Stimulated activated effector memory CD8-positive, alpha-beta T cell treated with anti-CD3 and anti-CD28 coated beads, Interleukin-12 subunit alpha, Interleukin-12 subunit beta, amount 100 ng/mL, for 72 hours (primary cell): Measurements from ENCODE around the gene C3orf52.
A peak's percentile ranks its signal among the peaks of the same experiment; 100 is the strongest.

ENCODE experiments used
- ATAC-seq: fragments of 150-1000 bp; cut with Tn5 transposase; 2 replicates; pipeline ENCODE4 v1.10.0; 2021
- DNase-seq, 2 donors: peaks; one replicate each; pipeline ENCODE4 v3.0.0; 2021 to 2022; ENCODE audit warnings: low spot score in 2 of 2
- H3K27ac Mint-ChIP-seq: one replicate; pipeline ENCODE4 v1.8.0; 2022; ENCODE audit warnings: mild to moderate bottlenecking, mixed read lengths
- H3K36me3 Mint-ChIP-seq: one replicate; pipeline ENCODE4 v1.8.0; 2022; ENCODE audit warnings: mild to moderate bottlenecking, mixed read lengths
- H3K4me1 Mint-ChIP-seq: one replicate; pipeline ENCODE4 v1.8.0; 2022; ENCODE audit warnings: mixed read lengths
- H3K4me3 Mint-ChIP-seq: one replicate; pipeline ENCODE4 v1.8.0; 2022; ENCODE audit warnings: mild to moderate bottlenecking, mixed read lengths
- H3K9me3 Mint-ChIP-seq: one replicate; pipeline ENCODE4 v1.8.0; 2022; ENCODE audit warnings: mixed read lengths

C3orf52 gene

DNA sequence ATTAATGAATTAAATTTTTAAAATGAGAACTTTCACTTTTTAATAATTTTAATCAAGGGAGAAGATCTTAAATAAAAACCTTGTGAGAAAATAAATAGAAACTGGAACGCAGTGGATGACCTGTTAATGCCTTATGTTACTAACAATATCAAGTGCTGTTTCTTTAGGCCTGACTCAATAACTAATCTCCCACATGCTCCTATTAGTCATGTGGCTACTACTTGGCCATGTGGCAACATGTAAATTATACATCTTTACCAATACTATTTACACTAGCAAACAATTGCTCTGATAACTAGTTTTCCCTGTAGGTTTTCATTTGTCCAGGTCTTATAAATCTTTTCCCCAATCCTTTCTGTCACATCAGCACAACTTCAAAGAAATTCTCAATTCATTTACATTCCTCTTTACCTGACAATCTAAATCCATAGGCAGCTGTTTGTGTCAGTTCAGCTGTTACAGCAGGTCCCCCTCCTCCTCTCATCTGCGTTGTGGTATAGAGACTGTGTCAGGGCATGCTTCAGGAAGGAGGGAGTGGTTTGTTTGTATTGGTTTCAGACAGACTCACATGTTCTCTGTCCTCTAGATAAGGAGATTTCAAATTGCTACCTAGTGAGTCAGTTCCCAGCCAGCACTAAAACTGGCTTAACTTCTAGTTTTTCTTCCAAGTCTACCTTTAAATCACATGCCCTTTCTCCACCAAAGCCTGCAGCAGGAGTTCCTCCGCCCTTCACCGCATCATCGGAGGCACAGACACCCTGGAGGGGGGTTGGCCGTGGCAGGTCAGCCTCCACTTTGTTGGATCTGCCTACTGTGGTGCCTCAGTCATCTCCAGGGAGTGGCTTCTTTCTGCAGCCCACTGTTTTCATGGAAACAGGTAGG, 11.3 kb upstream of the C3orf52 start:
- peaks cover 10% of the 10 kb centered on the region for H3K4me1 Mint-ChIP-seq
- no peaks in the 10 kb centered on the region for H3K36me3 Mint-ChIP-seq
- peak; percentile 97 for ATAC-seq
- DNase-seq: no peak
- peak overlapping the region; percentile 10 for H3K4me3 Mint-ChIP-seq
- H3K27ac Mint-ChIP-seq: no peak overlapping the region
- no peaks in the 10 kb centered on the region for H3K9me3 Mint-ChIP-seq

DNA sequence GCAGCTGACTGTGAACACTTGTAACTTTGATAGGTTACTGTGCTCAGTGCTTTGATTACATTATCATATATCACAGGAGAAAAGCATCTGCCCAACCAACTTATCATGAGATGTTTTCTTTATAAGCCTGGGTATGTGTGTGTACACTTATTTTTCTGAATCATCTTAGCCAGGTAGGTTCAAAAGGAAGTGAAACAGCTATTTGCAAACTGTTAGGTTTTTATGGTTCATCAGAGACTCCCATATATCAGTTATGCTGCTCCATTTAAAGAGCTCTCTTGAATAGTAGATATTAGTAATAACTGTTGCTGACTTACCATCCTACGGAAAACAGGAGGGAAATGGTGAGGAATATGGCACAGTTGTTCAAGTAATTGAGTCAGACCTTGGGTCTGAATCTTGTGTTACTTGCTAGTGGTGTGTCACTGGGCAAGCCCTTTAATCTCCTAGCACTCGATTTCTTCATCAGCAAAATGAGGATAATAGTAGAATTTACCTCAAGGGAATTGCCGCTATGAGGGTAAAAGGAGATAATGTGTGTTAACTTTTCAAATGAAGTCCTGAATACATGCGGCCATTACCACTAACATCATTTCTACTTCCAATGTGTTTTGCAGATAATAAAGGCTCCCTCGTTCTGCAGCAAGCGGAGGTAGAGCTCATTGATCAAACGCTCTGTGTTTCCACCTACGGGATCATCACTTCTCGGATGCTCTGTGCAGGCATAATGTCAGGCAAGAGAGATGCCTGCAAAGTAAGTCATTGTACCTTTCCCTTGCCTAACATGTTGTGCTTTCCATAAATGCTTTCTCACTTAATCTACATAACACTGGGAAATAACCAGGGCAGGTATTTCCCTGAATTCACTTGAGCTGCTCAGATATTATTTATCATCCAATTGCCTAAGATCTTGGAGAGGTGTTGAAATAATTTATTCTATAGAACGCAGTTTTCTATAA, 7.8 kb upstream of the C3orf52 start:
- ATAC-seq (no peak), DNase-seq (no peak)
- Mint-ChIP-seq H3K4me3 (no peak overlapping the region), H3K36me3 (no peaks in the 10 kb centered on the region), H3K4me1 (peaks cover 10% of the 10 kb centered on the region), H3K27ac (no peak overlapping the region), H3K9me3 (no peaks in the 10 kb centered on the region)

DNA sequence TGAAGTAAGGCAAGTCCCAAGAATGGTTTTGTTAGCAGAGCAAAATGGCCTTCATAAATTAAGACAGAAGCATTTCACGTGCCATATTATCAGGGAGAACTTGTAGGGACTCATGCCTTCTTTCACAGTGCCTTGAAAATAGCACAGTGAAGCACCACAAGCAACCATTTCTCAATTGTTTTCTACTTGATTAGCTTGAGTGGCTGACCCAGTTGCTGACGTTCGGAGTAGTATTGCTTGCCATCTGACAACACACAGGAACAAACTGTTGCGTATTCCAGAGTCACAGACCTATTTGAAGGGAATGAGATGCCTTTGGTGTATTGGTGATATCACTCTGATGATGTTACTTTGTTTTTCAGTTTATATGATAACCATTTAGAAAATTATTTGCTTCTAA, 3.0 kb upstream of the C3orf52 start:
- H3K27ac Mint-ChIP-seq: no peak overlapping the region
- peaks cover 15% of the 10 kb centered on the region for H3K4me1 Mint-ChIP-seq
- no peaks in the 10 kb centered on the region for H3K36me3 Mint-ChIP-seq
- no peak for DNase-seq
- no peaks in the 10 kb centered on the region for H3K9me3 Mint-ChIP-seq
- H3K4me3 Mint-ChIP-seq: no peak overlapping the region
- no peak for ATAC-seq

DNA sequence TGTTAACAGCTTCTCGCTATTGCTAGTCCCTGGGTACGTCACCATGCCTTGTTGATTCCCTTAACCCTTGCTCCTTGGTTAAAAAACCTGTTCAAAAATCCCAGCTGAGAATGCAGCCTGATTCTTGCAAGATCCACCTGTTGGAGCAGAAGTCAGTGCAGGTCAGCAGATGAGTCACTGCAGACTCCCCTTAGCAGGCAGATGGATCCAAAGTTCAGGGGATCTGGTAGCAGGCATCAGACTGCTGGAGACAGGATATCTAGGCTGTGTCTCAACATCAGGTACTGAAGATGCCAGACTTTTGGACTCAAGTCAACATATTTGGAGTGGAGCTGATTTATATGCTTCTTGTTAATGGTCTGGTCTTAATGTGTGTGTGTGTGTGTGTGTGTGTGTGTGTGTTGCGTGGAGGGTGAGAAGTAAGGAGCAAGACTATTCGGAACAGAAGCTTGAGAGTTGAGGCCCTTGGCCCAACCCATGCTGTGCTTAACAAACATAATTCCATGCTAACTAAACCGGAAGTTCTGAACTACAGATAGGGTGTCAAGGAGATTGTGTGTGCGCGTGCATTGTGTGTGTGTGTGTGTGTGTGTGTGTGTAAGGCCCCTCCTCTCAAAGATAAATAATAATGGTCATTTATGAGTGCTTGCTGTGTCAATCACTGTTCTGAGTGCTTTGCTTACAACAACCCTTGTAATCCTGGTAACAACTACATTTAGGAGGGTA, 1.0 kb upstream of the C3orf52 start:
- peaks cover 15% of the 10 kb centered on the region for H3K4me1 Mint-ChIP-seq
- DNase-seq (no peak), ATAC-seq (no peak)
- H3K9me3 Mint-ChIP-seq: no peaks in the 10 kb centered on the region
- H3K36me3 Mint-ChIP-seq: no peaks in the 10 kb centered on the region
- H3K4me3 Mint-ChIP-seq: peak overlapping the region; percentile 76
- no peak overlapping the region for H3K27ac Mint-ChIP-seq

DNA sequence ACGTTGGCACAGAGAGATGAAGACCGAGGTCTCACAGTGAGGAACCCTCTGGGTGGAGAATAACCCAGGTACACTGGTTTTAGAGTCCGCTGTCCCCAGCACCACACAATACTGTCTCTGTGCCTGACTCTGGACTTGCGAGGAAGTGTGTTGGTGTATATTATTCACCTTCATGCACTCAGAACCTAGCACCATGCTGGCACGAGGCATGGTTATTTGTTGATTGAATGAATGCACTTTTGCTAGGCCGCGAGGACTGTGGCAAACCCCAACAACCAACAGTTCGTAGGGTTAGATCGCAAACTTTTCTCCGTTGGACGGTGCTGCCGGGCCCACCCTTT, 484 bp upstream of the C3orf52 start:
- ATAC-seq (peak; percentile 24), DNase-seq (no peak)
- no peak overlapping the region for H3K27ac Mint-ChIP-seq
- no peaks in the 10 kb centered on the region for H3K36me3 Mint-ChIP-seq
- H3K9me3 Mint-ChIP-seq: no peaks in the 10 kb centered on the region
- peak overlapping the region; percentile 76 for H3K4me3 Mint-ChIP-seq
- H3K4me1 Mint-ChIP-seq: peaks cover 15% of the 10 kb centered on the region

DNA sequence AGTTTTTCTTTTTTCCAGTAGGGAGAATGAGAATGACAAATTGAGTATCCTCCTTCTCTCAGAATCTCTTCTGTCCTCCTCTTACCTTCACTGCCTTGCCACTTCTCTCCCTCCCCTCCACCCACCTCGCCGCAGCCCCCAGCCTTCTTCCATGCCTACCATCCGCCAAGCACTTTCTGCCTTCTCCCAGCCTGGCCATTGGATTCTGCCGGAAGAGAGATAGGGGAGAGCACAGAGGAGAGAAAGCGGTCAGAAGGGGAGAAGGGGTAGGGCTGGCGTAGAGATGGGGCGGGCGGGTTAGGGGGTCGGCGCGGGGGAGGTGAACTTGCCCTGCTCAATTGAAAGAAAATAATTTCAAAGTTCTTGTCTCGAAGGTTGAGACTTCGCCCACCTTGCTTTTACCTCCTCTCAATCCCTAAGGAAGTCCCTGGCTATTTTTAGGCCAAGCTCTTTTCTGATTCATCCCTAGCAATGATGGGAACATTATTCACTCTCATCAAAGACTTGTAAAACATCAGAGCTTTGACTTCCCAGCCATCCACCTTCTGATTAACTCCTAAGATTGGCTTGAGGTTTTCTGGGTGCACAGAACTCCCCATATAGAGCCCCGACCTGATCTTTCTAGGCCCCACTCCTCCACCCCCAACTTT, 811 bp downstream of the C3orf52 start:
- Mint-ChIP-seq H3K4me3 (peak overlapping the region; percentile 76), H3K4me1 (peaks cover 15% of the 10 kb centered on the region), H3K27ac (peak overlapping the region; percentile 50), H3K36me3 (no peaks in the 10 kb centered on the region), H3K9me3 (no peaks in the 10 kb centered on the region)
- ATAC-seq: no peak
- DNase-seq: no peak

DNA sequence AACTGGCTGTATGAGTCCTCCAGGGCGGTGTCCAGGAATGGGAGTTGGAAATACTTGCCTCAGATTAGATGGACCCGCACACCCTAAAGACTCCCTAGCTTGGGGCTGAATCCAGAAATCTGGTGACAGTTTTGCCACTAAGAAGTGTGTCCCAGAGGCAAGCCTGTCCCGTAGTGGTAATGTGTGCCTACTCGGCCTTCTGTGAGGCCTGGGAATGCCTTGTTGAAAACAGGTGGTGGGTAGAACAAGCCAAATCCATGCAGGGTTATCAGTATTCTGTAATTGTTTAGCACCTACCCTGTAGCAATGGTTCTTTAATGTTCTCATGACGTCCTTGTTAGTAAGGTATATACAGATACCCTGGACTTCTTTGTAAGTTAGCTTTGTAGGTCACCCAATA, 1.6 kb downstream of the C3orf52 start:
- Mint-ChIP-seq H3K9me3 (no peaks in the 10 kb centered on the region), H3K36me3 (no peaks in the 10 kb centered on the region), H3K4me3 (peak overlapping the region; percentile 76), H3K4me1 (peaks cover 15% of the 10 kb centered on the region), H3K27ac (no peak overlapping the region)
- DNase-seq (no peak), ATAC-seq (no peak)

DNA sequence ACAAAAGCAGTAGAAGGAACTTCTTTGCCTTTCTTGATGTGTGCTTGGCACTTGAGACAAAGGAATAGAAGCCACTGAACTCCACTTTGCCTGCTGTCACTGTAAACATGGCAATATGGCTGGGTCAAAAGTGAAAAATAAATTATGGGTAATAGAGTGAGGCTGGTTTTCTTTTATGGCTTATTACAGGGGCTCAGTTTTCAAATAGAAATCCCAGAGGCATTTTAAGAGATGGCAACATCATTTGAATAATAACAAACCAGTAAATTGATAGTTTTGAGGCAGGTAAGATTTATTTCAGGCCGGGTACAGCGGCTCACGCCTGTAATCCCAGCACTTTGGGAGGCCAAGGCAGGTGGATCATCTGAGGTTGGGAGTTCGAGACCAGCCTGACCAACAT, 2.8 kb downstream of the C3orf52 start:
- H3K4me1 Mint-ChIP-seq: peaks cover 15% of the 10 kb centered on the region
- H3K36me3 Mint-ChIP-seq: no peaks in the 10 kb centered on the region
- no peak for ATAC-seq
- no peak overlapping the region for H3K27ac Mint-ChIP-seq
- no peak overlapping the region for H3K4me3 Mint-ChIP-seq
- no peaks in the 10 kb centered on the region for H3K9me3 Mint-ChIP-seq
- no peak for DNase-seq

DNA sequence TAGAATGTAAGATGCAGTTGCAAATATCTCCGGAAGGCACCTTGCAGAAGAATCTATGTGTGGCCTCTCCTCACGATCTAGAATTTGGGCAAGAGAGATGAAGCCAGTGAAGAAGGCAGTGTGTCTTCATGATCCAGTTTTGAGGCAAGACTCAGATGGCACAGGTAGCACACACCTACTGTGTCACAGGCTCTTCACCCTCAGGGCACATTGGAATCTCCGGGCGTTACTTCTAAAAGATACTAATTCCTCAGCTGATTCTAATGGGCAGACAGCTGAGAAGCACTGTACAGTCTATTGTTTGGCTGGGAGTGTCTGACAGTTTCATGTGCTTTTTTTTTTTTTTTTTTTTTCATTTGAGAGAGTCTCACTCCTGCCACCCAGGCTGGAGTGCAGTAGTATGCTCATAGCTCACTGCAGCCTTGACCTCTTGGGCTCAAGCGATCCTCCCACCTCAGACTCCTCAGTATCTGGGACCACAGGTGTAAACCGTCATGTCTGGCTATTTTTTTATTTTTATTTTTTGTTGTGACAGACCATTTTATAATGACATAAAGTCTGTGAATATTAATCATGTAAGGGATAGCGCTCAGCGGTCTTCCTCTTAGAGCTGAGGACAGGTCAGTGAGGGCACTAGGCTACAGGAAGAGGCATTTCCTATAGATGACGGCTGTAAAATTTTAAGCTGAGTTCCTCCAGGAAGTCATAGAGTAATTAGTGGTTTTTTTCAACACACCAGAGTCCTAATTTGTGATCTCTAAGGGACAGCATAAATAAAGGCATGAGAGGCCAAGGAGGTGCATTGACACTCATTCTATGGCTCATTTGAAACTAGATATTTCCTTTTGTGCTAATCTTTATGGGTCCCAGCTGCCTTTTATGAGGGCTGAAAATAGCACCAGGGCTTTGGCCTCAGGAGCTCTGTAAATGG, 4.0 kb downstream of the C3orf52 start:
- DNase-seq (no peak), ATAC-seq (no peak)
- no peak overlapping the region for H3K4me3 Mint-ChIP-seq
- no peaks in the 10 kb centered on the region for H3K9me3 Mint-ChIP-seq
- no peaks in the 10 kb centered on the region for H3K36me3 Mint-ChIP-seq
- no peak overlapping the region for H3K27ac Mint-ChIP-seq
- H3K4me1 Mint-ChIP-seq: peaks cover 15% of the 10 kb centered on the region

DNA sequence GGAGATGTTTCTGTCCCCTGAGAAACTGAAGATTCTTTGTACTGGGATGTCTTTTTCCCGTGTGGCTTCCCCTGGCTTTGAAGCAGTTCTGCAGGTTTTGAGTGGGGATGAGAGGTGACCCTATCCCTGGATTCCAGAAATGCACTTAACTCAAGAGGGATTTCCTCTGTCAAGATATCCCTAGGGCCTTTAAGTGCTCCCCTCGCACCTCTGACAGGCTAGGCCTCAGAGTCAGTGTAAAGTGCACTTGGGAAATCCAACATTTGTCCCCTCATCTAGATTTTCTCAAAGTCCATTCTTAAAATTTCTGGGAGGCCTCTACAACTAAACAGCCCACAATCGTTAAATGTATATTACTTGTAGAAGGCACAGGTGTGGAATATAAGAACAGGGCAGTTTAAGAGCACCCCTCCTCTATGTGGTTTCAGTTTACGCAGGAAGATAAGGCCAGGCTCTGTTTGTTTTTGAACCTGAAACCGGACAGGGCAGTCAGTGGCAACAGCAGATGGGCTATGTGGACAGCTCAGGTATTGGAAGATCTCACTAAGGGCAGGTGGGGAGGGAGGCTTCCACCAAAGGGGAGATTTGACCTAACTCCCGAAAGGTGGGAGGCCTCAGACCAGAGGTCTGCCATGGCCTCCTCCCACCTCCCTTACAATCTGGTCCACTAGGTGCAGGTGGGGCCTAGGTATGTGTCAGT, 4.8 kb downstream of the C3orf52 start:
- no peak for DNase-seq
- H3K36me3 Mint-ChIP-seq: no peaks in the 10 kb centered on the region
- no peaks in the 10 kb centered on the region for H3K9me3 Mint-ChIP-seq
- H3K27ac Mint-ChIP-seq: no peak overlapping the region
- no peak overlapping the region for H3K4me3 Mint-ChIP-seq
- no peak for ATAC-seq
- peaks cover 12% of the 10 kb centered on the region for H3K4me1 Mint-ChIP-seq

DNA sequence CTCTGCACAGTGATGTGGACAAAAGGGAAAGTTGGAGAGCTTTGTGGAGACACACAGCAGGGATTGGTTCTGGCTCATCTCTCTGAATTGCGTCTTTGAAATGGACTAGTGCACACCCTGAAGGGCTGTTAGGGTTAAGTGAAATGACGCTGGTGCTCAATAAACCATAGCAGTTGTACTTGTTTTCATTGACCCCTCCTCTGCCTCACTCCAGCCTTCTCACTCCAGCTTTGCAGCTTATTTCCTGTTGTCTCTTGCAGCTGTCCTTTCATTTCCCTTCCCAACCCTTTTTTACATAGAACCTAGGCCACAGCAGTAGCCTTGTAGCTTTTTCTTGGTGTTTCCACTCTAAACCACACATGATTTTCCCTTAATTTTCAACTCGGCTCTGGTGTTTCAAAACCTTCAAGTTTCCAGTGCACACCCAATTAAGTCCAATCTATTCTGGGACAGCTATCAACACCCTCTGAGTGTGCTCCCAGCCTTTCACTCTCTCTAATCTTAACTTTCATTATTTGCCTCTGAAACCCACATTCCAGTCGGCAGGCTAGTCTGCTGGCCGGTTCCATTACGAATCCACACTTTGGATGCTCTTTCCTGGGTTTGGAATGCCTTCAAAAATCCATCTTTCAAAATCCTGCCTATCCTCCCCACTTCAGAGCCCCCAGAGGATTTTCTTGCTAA, 6.4 kb downstream of the C3orf52 start:
- no peak overlapping the region for H3K27ac Mint-ChIP-seq

DNA sequence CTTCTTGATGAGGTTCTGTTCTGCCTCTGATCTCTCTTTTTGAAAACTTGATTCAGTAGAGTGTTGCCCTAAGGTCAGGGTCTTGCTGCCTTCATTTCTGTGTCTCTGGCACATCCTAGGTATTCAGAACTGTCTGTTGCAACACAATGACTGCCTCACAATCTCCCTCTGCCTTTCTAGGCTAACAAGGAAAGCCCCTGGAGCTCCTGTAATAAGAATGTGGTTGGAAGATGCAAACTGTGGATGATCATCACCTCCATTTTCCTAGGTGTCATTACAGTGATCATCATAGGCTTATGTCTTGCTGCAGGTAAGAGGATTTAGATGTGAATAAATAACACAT, 7.0 kb downstream of the C3orf52 start:
- no peak for ATAC-seq
- H3K36me3 Mint-ChIP-seq: no peaks in the 10 kb centered on the region
- DNase-seq: no peak
- H3K4me3 Mint-ChIP-seq: no peak overlapping the region
- H3K27ac Mint-ChIP-seq: no peak overlapping the region
- H3K9me3 Mint-ChIP-seq: no peaks in the 10 kb centered on the region
- H3K4me1 Mint-ChIP-seq: peaks cover 7% of the 10 kb centered on the region

More for the DNA sequence above, 6.4 kb downstream of the C3orf52 start:
- peaks cover 6% of the 10 kb centered on the region for H3K4me1 Mint-ChIP-seq
- H3K4me3 Mint-ChIP-seq: no peak overlapping the region
- no peak for ATAC-seq
- DNase-seq: no peak
- no peaks in the 10 kb centered on the region for H3K9me3 Mint-ChIP-seq
- H3K36me3 Mint-ChIP-seq: no peaks in the 10 kb centered on the region

DNA sequence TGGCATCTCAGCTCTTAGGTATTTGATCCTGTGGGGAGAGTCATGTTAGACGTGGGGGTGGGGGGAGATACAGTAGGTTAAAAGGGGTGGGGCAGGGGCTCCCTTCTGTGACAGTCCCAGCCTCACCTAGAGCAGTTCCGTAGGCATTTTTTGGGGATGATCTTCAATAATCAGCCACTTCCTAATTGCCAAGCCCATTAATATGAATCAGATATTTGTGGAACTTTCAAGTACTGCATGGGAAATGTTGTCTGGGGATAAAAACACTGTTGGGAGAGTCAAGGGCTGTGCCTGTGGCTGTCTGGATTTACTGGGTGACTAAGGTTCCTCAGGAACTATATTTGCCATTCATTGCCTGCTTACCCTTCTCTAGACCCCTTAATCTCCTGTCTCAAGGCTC, 9.5 kb downstream of the C3orf52 start:
- H3K4me1 Mint-ChIP-seq: peaks cover 7% of the 10 kb centered on the region
- no peak overlapping the region for H3K27ac Mint-ChIP-seq
- no peak for ATAC-seq

More for the DNA sequence above, 9.5 kb downstream of the C3orf52 start:
- DNase-seq: no peak
- Mint-ChIP-seq H3K36me3 (no peaks in the 10 kb centered on the region), H3K9me3 (no peaks in the 10 kb centered on the region), H3K4me3 (no peak overlapping the region)
